MCF 10A (cell line): Measurements from ENCODE around the gene TMEM204. TPM values are rescaled to one million over a fixed set of nuclear protein-coding genes. Genes with fewer than 3 reads are reported as not detected.

Experiments
- BruUV-seq: library from RNA; stranded (reverse); fragments of 400-500 nt; replicated peaks from 2 replicates; lab custom pipeline; 2021; lab: Mats Ljungman, UMichigan
- CTCF ChIA-PET: fragments of 300-600 bp; sonication (Branson Sonifier 250); formaldehyde crosslinking; extraction: SDS; loops from one replicate; lab custom pipeline; 2021; ENCODE audit warnings: antibody characterized with exemption, inconsistent platforms; lab: Yijun Ruan, JAX
- POLR2A ChIA-PET: fragments of 300-600, 350-650 bp; sonication (Branson Sonifier 250); formaldehyde crosslinking; extraction: SDS; loops from one replicate; lab custom pipeline; 2020; ENCODE audit warnings: antibody characterized with exemption, inconsistent platforms; lab: Yijun Ruan, JAX
- DNase-seq: peaks from one replicate; pipeline ENCODE4 v3.0.0-alpha.2; 2018; ENCODE audit not compliant: unreplicated experiment
- H3K27ac Mint-ChIP-seq: one replicate; pipeline ENCODE4 v1.8.0; 2022; ENCODE audit warnings: mild to moderate bottlenecking, low read depth, mixed read lengths; ENCODE audit not compliant: unreplicated experiment
- H3K27me3 Mint-ChIP-seq: one replicate; pipeline ENCODE4 v1.8.0; 2022; ENCODE audit warnings: mixed read lengths; ENCODE audit not compliant: insufficient read depth, unreplicated experiment
- H3K36me3 Mint-ChIP-seq: one replicate; pipeline ENCODE4 v1.8.0; 2022; ENCODE audit warnings: mild to moderate bottlenecking, moderate library complexity, mixed read lengths; ENCODE audit not compliant: insufficient read depth, unreplicated experiment
- H3K4me1 Mint-ChIP-seq: one replicate; pipeline ENCODE4 v1.8.0; 2022; ENCODE audit warnings: mixed read lengths; ENCODE audit not compliant: insufficient read depth, unreplicated experiment
- H3K4me3 Mint-ChIP-seq: one replicate; pipeline ENCODE4 v1.8.0; 2022; ENCODE audit warnings: mild to moderate bottlenecking, moderate library complexity, mixed read lengths; ENCODE audit not compliant: unreplicated experiment
- H3K9me3 Mint-ChIP-seq: one replicate; pipeline ENCODE4 v1.8.0; 2022; ENCODE audit warnings: mixed read lengths; ENCODE audit not compliant: unreplicated experiment
- CTCF ChIP-seq: fragments of 200-600 bp; IDR thresholded peaks from one replicate; pipeline ENCODE4 v1.8.0; 2022; ENCODE audit warnings: antibody characterized with exemption, mild to moderate bottlenecking; ENCODE audit not compliant: unreplicated experiment
- intact Hi-C: fragments of 100-400 bp; cut with micrococcal nuclease; formaldehyde crosslinking; loops from 2 replicates; pipeline ENCODE4 v1.14.1; 2022
- total RNA-seq: library from RNA; stranded (reverse); gene quantifications from 2 replicates; pipeline ENCODE4 v1.2.3, GENCODE V29; 2022

Gene TMEM204
- total RNA-seq, 1 experiment from 2014 or later, result not detected

- ChIA-PET POLR2A (no interaction called here), CTCF (no interaction called here)
- Mint-ChIP-seq H3K36me3 (no peaks in the 10 kb centered on the region), H3K4me3 (no peak overlapping the region), H3K4me1 (no peaks in the 10 kb centered on the region), H3K27ac (no peak overlapping the region), H3K27me3 (no peaks in the 10 kb centered on the region), H3K9me3 (no peaks in the 10 kb centered on the region)
- no TSS peak for BruUV-seq
- DNase-seq, result no peak
- no peak for TF ChIP-seq CTCF
- intact Hi-C loops, result no loop called here
Observed at GRCh38 chr16:1530883-1531637, 2.4 kb upstream of the TMEM204 start.

- CTCF ChIA-PET, result no interaction called here
Observed at GRCh38 chr16:1531638-1531910, 1.9 kb upstream of the TMEM204 start.

GRCh38 chr16:1532081-1532760, 1.2 kb upstream of the TMEM204 start:
- DNase-seq, result no peak
- POLR2A ChIA-PET, result no interaction called here
- Mint-ChIP-seq H3K9me3 (no peaks in the 10 kb centered on the region), H3K36me3 (peaks cover 4% of the 10 kb centered on the region), H3K27me3 (no peaks in the 10 kb centered on the region), H3K4me1 (no peaks in the 10 kb centered on the region), H3K4me3 (no peak overlapping the region), H3K27ac (no peak overlapping the region)
- no peak for TF ChIP-seq CTCF
- CTCF ChIA-PET, result interaction anchor here (0.6 kb wide), 1 partner anchor 185 kb away, joined by 3 read pairs; no protein-coding TSS in a partner anchor
- no TSS peak for BruUV-seq
- intact Hi-C loops, result no loop called here

More at GRCh38 chr16:1531638-1531910, 1.9 kb upstream of the TMEM204 start:
- intact Hi-C loops, result no loop called here
- no TSS peak for BruUV-seq
- H3K9me3 Mint-ChIP-seq, result no peaks in the 10 kb centered on the region
- DNase-seq, result no peak
- no peaks in the 10 kb centered on the region for H3K4me1 Mint-ChIP-seq
- no peaks in the 10 kb centered on the region for H3K36me3 Mint-ChIP-seq
- POLR2A ChIA-PET, result no interaction called here
- H3K4me3 Mint-ChIP-seq, result no peak overlapping the region
- no peak overlapping the region for H3K27ac Mint-ChIP-seq
- H3K27me3 Mint-ChIP-seq, result no peaks in the 10 kb centered on the region
- no peak for TF ChIP-seq CTCF

GRCh38 chr16:1532771-1533170, 695 bp upstream of the TMEM204 start:
- CTCF ChIA-PET, result no interaction called here
- POLR2A ChIA-PET, result no interaction called here
- H3K9me3 Mint-ChIP-seq, result no peaks in the 10 kb centered on the region
- intact Hi-C loops, result no loop called here
- TF ChIP-seq CTCF, result no peak
- no peak overlapping the region for H3K27ac Mint-ChIP-seq
- BruUV-seq, result no TSS peak
- peaks cover 4% of the 10 kb centered on the region for H3K36me3 Mint-ChIP-seq
- no peak overlapping the region for H3K4me3 Mint-ChIP-seq
- no peaks in the 10 kb centered on the region for H3K4me1 Mint-ChIP-seq
- DNase-seq, result no peak
- H3K27me3 Mint-ChIP-seq, result no peaks in the 10 kb centered on the region
